Keratinocyte (primary cell): ENCODE measurements around the gene PAM16.

ENCODE experiments used
- CTCF ChIP-seq, 3 experiments: IDR thresholded peaks in 1 of 3; conservative IDR thresholded peaks in 1 of 3; optimal IDR thresholded peaks in 1 of 3; 2 replicates in 2 of 3; 3 replicates in 1 of 3; pipeline versions ENCODE3 to v1.5.1; 2011; ENCODE audit warnings: low read length in 3 of 3, mild to moderate bottlenecking in 3 of 3, moderate library complexity in 2 of 3, control low read depth in 1 of 3, inconsistent platforms in 1 of 3; ENCODE audit not compliant: insufficient read depth in 2 of 3; ENCODE audit errors: extremely low read depth in 1 of 3
- EZH2 ChIP-seq: IDR thresholded peaks from one replicate; pipeline ENCODE4 v1.6.1; 2012; ENCODE audit warnings: inconsistent platforms, mild to moderate bottlenecking, low read length, moderate library complexity

GRCh38 chr16:4370151-4370550 lies 19.0 kb upstream of the PAM16 start:
- TF ChIP-seq CTCF (optimal IDR thresholded peaks at IDR 0.05 in 1 of 3, IDR thresholded peaks at IDR 0.05 in 1 of 3, conservative IDR thresholded peaks at IDR 0.05 in 1 of 3; ENCODE audit: extremely low read depth in 1 of 3, insufficient read depth in 2 of 3, low read length in 3 of 3) (no peak), EZH2 (no peak)
